Hepatocyte (in vitro differentiated cells): ENCODE results near the gene MAGI2. TPM values are rescaled to one million over a fixed set of nuclear protein-coding genes. Genes with fewer than 3 reads are reported as not detected.

Source experiments
- DNase-seq: peaks from one replicate; pipeline ENCODE4 v3.0.0-alpha.2; 2016; ENCODE audit warnings: low spot score
- H2AFZ ChIP-seq: fragments of 200-600 bp; sonication (generic); 2 replicates; pipeline ENCODE4 v1.6.0; 2016; ENCODE audit warnings: antibody characterized with exemption, mild to moderate bottlenecking
- H3K27ac ChIP-seq: fragments of 200-600 bp; sonication (generic); 2 replicates; pipeline ENCODE4 v1.5.1; 2016; ENCODE audit warnings: mild to moderate bottlenecking
- H3K27me3 ChIP-seq: fragments of 200-600 bp; sonication (generic); 2 replicates; pipeline ENCODE4 v1.6.1; 2016
- H3K36me3 ChIP-seq: fragments of 200-600 bp; sonication (generic); replicated peaks from 2 replicates; pipeline ENCODE4 v1.5.1; 2016; ENCODE audit warnings: low read depth; ENCODE audit not compliant: insufficient read depth
- H3K4me1 ChIP-seq: fragments of 200-600 bp; sonication (generic); 2 replicates; pipeline ENCODE4 v1.5.1; 2016; ENCODE audit warnings: mild to moderate bottlenecking, moderate library complexity; ENCODE audit not compliant: insufficient read depth
- H3K4me2 ChIP-seq: fragments of 200-600 bp; sonication (generic); 2 replicates; pipeline ENCODE4 v1.6.0; 2016
- H3K4me3 ChIP-seq: fragments of 200-600 bp; sonication (generic); 2 replicates; pipeline ENCODE4 v1.5.1; 2016; ENCODE audit warnings: mild to moderate bottlenecking
- H3K79me2 ChIP-seq: fragments of 200-600 bp; sonication (generic); 2 replicates; pipeline ENCODE4 v1.6.0; 2017; ENCODE audit warnings: mild to moderate bottlenecking
- H3K9me2 ChIP-seq: fragments of 200-600 bp; sonication (generic); replicated peaks from 2 replicates; pipeline ENCODE4 v1.6.0; 2017; ENCODE audit warnings: mild to moderate bottlenecking; ENCODE audit not compliant: insufficient read depth
- H3K9me3 ChIP-seq: fragments of 200-600 bp; sonication (generic); 2 replicates; pipeline ENCODE4 v1.5.1; 2016; ENCODE audit warnings: low read depth, mild to moderate bottlenecking
- H4K20me1 ChIP-seq: fragments of 200-600 bp; sonication (generic); 2 replicates; pipeline ENCODE4 v1.6.0; 2016; ENCODE audit warnings: mild to moderate bottlenecking; ENCODE audit not compliant: insufficient read depth, poor library complexity, severe bottlenecking
- CTCF ChIP-seq: fragments of 200-600 bp; sonication (generic); IDR thresholded peaks from 2 replicates; pipeline ENCODE4 v1.5.1; 2016; ENCODE audit warnings: antibody characterized with exemption, mild to moderate bottlenecking; ENCODE audit not compliant: poor library complexity
- EZH2 ChIP-seq: fragments of 200-600 bp; sonication (generic); IDR thresholded peaks from 2 replicates; pipeline ENCODE4 v1.6.1; 2016; ENCODE audit warnings: antibody characterized with exemption, mild to moderate bottlenecking, borderline replicate concordance
- EZH2phosphoT487 ChIP-seq: fragments of 200-600 bp; sonication (generic); IDR thresholded peaks from one replicate; pipeline ENCODE4 v1.6.1; 2018; ENCODE audit warnings: antibody characterized with exemption, mild to moderate bottlenecking, low read depth, moderate library complexity; ENCODE audit not compliant: unreplicated experiment, severe bottlenecking
- WGBS: methylation state at CpG from one replicate; pipeline ENCODE4 v1.1.6; 2016; ENCODE audit warnings: low lambda C conversion rate; ENCODE audit errors: missing lambda C conversion rate; 5-methylcytosine and 5-hydroxymethylcytosine counted together
- polyA plus RNA-seq: library from polyadenylated mRNA; unstranded; fragments of >200 nt; fragmentation: Nextera tagmentation; extraction: Ambion mirVana; gene quantifications from 2 replicates; pipeline ENCODE4 v1.2.1, GENCODE V29; 2016
- total RNA-seq: library from RNA; depleted of rRNA; stranded (reverse); fragments of >200 nt; gene quantifications from 2 replicates; pipeline ENCODE4 v1.2.3, GENCODE V29; 2014

Gene MAGI2
- total and polyA plus RNA-seq, 2 experiments from 2014 or later: 3.1 to 6.7 TPM

DNA sequence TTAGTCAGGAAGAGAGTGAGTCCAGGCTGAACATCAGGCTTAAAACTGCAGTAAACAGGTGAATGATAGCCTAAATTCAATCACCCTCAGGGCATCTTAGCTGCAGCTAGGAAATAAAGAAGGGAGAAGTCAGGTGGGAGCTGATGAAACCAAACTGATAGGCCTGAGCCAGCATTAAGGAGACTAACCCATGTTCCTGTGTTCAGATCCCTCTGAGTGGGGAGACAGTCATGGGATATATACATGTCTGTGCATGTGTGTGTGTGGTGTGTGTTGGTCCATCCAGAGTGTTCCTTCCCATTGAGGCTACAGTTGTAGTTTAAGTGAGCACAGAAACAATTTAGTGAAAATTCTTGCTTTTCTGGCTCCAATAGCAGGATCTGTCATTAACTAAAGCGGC lies 1174.0 kb downstream of the MAGI2 start:
- H3K27ac ChIP-seq: no peak overlapping the region
- H3K9me2 ChIP-seq: no peaks in the 10 kb centered on the region
- H3K4me1 ChIP-seq: no peaks in the 10 kb centered on the region
- H3K4me2 ChIP-seq: no peak overlapping the region
- H3K36me3 ChIP-seq: no peaks in the 10 kb centered on the region
- H2AFZ ChIP-seq: no peak overlapping the region
- WGBS: 100% methylated on average over 1 of the region's 1 CpG
- H3K79me2 ChIP-seq: no peaks in the 10 kb centered on the region
- H4K20me1 ChIP-seq: no peaks in the 10 kb centered on the region
- no peak overlapping the region for H3K4me3 ChIP-seq
- no peak for DNase-seq
- TF ChIP-seq EZH2 (no peak), EZH2phosphoT487 (no peak), CTCF (no peak)
- H3K9me3 ChIP-seq: no peaks in the 10 kb centered on the region
- no peaks in the 10 kb centered on the region for H3K27me3 ChIP-seq

DNA sequence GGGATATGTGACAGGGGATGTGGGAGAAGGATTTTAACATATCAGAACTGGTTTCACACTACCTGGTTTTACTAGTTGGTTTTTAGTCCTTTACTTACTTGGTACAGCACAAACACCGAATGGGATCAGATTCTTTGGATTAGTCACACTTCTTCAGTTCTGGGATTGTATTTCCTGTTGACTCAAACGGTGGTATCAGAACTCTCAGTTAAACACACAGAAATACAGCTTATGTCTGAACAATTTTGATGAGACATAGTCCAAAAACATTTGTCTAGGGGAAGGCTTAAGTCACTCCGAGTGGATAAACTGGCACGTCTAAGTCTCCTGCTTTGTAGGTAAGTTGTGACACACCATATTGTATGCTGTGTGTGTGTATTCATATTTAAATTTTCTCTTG lies 1174.4 kb downstream of the MAGI2 start:
- Histone ChIP-seq H3K79me2 (no peaks in the 10 kb centered on the region), H3K36me3 (no peaks in the 10 kb centered on the region), H3K4me3 (no peak overlapping the region), H3K27ac (no peak overlapping the region), H3K27me3 (no peaks in the 10 kb centered on the region), H3K4me2 (no peak overlapping the region), H4K20me1 (no peaks in the 10 kb centered on the region), H3K9me2 (no peaks in the 10 kb centered on the region), H3K9me3 (no peaks in the 10 kb centered on the region), H3K4me1 (no peaks in the 10 kb centered on the region), H2AFZ (no peak overlapping the region)
- DNase-seq: no peak
- WGBS: 67% methylated on average over 4 of the region's 4 CpGs
- TF ChIP-seq CTCF (no peak), EZH2 (no peak), EZH2phosphoT487 (no peak)

DNA sequence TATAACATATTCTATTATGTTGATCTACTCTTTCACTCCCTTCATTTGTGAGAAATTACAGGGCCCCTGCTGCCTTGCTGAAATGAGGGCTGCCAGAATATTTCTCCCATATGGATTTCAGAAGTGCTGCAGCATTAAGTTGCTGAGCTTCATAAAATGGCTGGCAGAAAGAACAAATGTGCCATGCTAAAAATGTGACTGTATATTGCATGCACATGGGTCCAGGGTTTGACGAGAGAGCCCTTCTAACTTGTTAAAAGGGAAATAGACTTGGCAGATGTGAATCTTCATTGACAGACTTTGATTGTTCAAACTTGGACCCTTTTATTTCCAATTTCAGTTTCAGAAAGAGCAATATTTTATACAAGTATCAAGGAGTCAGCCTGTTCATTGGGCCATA lies 1186.3 kb downstream of the MAGI2 start:
- no peak overlapping the region for H3K27ac ChIP-seq
- no peaks in the 10 kb centered on the region for H3K9me2 ChIP-seq
- no peaks in the 10 kb centered on the region for H3K9me3 ChIP-seq
- no peak overlapping the region for H3K4me3 ChIP-seq
- WGBS: 96% methylated on average over 1 of the region's 1 CpG
- no peak overlapping the region for H2AFZ ChIP-seq
- no peak for DNase-seq
- H4K20me1 ChIP-seq: no peaks in the 10 kb centered on the region
- no peaks in the 10 kb centered on the region for H3K36me3 ChIP-seq
- no peak overlapping the region for H3K4me2 ChIP-seq
- H3K4me1 ChIP-seq: no peaks in the 10 kb centered on the region
- no peaks in the 10 kb centered on the region for H3K79me2 ChIP-seq
- no peaks in the 10 kb centered on the region for H3K27me3 ChIP-seq
- TF ChIP-seq EZH2phosphoT487 (no peak), CTCF (no peak), EZH2 (no peak)

GRCh38 chr7:78265486-78265885 lies 1188.0 kb downstream of the MAGI2 start:
- 93% methylated on average over 4 of the region's 4 CpGs for WGBS
- TF ChIP-seq EZH2 (no peak), CTCF (no peak), EZH2phosphoT487 (no peak)
- H3K27ac ChIP-seq: no peak overlapping the region
- DNase-seq: no peak
- no peak overlapping the region for H3K4me2 ChIP-seq
- no peaks in the 10 kb centered on the region for H3K36me3 ChIP-seq
- H4K20me1 ChIP-seq: no peaks in the 10 kb centered on the region
- no peaks in the 10 kb centered on the region for H3K79me2 ChIP-seq
- H3K4me1 ChIP-seq: no peaks in the 10 kb centered on the region
- H3K4me3 ChIP-seq: no peak overlapping the region
- H3K9me2 ChIP-seq: no peaks in the 10 kb centered on the region
- H3K27me3 ChIP-seq: no peaks in the 10 kb centered on the region
- no peaks in the 10 kb centered on the region for H3K9me3 ChIP-seq
- H2AFZ ChIP-seq: no peak overlapping the region
